ENCODE data around the gene PPP1R12B.

Gene PPP1R12B

GRCh38 chr1:202348509-202349205, at the start of gene PPP1R12B:
TSS of gene PPP1R12B (plus strand) at chr1:202348699. CDS start at chr1:202348852, 153 bp downstream.
- Mint-ChIP-seq H3K27ac (peak within 1 kb of the TSS; percentile 99), H3K4me1 (peaks cover 31% of the 10 kb centered on the region), H3K4me3 (peak within 1 kb of the TSS; percentile 94), H3K9me3 (no peaks in the 10 kb centered on the region), H3K36me3 (ENCODE audit: low read depth) (no peaks in the 10 kb centered on the region), H3K27me3 (ENCODE audit: low read depth, poor library complexity) (peaks cover 9% of the 10 kb centered on the region)
- peak; percentile 96 for DNase-seq
- TF ChIP-seq CTCF (IDR thresholded peaks at IDR 0.05): no peak

- H3K4me1 Mint-ChIP-seq: peaks cover 2% of the 10 kb centered on the region
- no peak overlapping the region for H3K4me3 Mint-ChIP-seq
- H3K27ac Mint-ChIP-seq: no peak overlapping the region
- H3K9me3 Mint-ChIP-seq: no peaks in the 10 kb centered on the region
- no peak for DNase-seq
- no peaks in the 10 kb centered on the region for H3K36me3 Mint-ChIP-seq (ENCODE audit: low read depth)
- H3K27me3 Mint-ChIP-seq (ENCODE audit: low read depth, poor library complexity): peaks cover 36% of the 10 kb centered on the region
- no peak for TF ChIP-seq CTCF (IDR thresholded peaks at IDR 0.05)
Observed at GRCh38 chr1:202302166-202302565, 46.3 kb upstream of the PPP1R12B start.

GRCh38 chr1:202304375-202304774, 44.1 kb upstream of the PPP1R12B start:
- TF ChIP-seq CTCF (IDR thresholded peaks at IDR 0.05): no peak
- DNase-seq: no peak
- no peaks in the 10 kb centered on the region for H3K36me3 Mint-ChIP-seq (ENCODE audit: low read depth)
- H3K4me1 Mint-ChIP-seq: peaks cover 18% of the 10 kb centered on the region
- H3K9me3 Mint-ChIP-seq: no peaks in the 10 kb centered on the region
- H3K27ac Mint-ChIP-seq: no peak overlapping the region
- H3K27me3 Mint-ChIP-seq (ENCODE audit: low read depth, poor library complexity): peaks cover 24% of the 10 kb centered on the region
- no peak overlapping the region for H3K4me3 Mint-ChIP-seq

- H3K4me1 Mint-ChIP-seq: peaks cover 26% of the 10 kb centered on the region
- TF ChIP-seq CTCF (IDR thresholded peaks at IDR 0.05): no peak
- no peak overlapping the region for H3K27ac Mint-ChIP-seq
- no peak for DNase-seq
- no peaks in the 10 kb centered on the region for H3K9me3 Mint-ChIP-seq
- H3K36me3 Mint-ChIP-seq (ENCODE audit: low read depth): no peaks in the 10 kb centered on the region
- H3K4me3 Mint-ChIP-seq: no peak overlapping the region
- H3K27me3 Mint-ChIP-seq (ENCODE audit: low read depth, poor library complexity): peaks cover 19% of the 10 kb centered on the region
Observed at GRCh38 chr1:202305168-202305567, 43.3 kb upstream of the PPP1R12B start.

- Mint-ChIP-seq H3K9me3 (no peaks in the 10 kb centered on the region), H3K36me3 (ENCODE audit: low read depth) (no peaks in the 10 kb centered on the region), H3K27ac (no peak overlapping the region), H3K4me3 (no peak overlapping the region), H3K27me3 (ENCODE audit: low read depth, poor library complexity) (peaks cover 11% of the 10 kb centered on the region), H3K4me1 (peaks cover 38% of the 10 kb centered on the region)
- no peak for TF ChIP-seq CTCF (IDR thresholded peaks at IDR 0.05)
- DNase-seq: no peak
Observed at GRCh38 chr1:202306535-202307345, 41.8 kb upstream of the PPP1R12B start.
